ENCODE results near the gene DNAJC10. TPM values are rescaled to one million over a fixed set of nuclear protein-coding genes. Genes with fewer than 3 reads are reported as not detected.

The DNAJC10 gene
- total RNA-seq, 1 donor from 2014 or later: 47.9 TPM

GRCh38 chr2:182784058-182784706, 68.1 kb downstream of the DNAJC10 start:
- intact Hi-C loops (cut with micrococcal nuclease): loop anchor here (1.0 kb wide), 1 partner anchor 196 kb away; no protein-coding TSS in a partner anchor

DNA sequence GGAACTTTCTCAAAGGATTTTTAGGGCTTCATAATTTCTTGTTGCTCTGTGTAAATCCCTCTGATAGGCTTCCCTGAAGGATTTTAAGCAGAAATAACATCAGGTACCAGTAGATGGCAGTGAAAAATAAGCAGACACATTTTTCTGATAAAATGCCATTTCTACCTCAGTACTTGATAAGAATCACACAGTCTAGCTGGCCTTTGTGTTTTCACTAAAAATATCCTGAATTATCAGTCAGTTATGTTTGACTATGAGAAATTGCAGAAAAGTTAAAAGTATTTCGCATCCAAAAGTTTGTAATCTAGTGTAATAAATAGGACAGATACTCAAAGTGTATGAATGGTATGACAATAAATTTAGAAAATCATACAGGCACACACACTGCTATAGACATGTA, 68.7 kb downstream of the DNAJC10 start:
- intact Hi-C loops (cut with micrococcal nuclease): loop anchor here (1.0 kb wide), 1 partner anchor 196 kb away; no protein-coding TSS in a partner anchor

DNA sequence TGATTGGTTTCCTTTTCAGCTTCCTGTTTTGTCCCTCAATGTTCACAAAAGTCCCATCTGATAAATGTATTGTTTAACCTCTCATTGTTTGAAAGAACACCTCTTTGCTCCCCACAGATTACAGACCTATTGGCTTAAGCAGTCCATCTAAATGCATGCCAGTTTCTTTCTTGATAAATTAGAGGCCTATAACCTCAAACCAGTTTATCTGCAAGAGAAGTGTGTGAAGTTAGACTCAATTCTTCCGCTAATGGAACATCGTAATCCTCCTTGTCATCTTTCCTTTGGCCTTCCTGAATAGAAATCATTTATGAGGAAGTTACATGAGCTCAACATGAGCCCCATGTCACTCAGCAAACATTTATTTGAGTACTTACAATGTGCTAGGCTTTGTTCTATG, 76.4 kb downstream of the DNAJC10 start:
- intact Hi-C loops (cut with micrococcal nuclease): no loop called here

GRCh38 chr2:182798736-182799135, 82.7 kb downstream of the DNAJC10 start:
- intact Hi-C loops (cut with micrococcal nuclease): no loop called here

- intact Hi-C loops (cut with micrococcal nuclease): no loop called here
Observed at GRCh38 chr2:182804128-182804527, 88.1 kb downstream of the DNAJC10 start.

- intact Hi-C loops (cut with micrococcal nuclease): no loop called here
Observed at GRCh38 chr2:182807319-182807718, 91.3 kb downstream of the DNAJC10 start.

GRCh38 chr2:182810087-182810486, 94.0 kb downstream of the DNAJC10 start:
- intact Hi-C loops (cut with micrococcal nuclease): no loop called here

- intact Hi-C loops (cut with micrococcal nuclease): no loop called here
Observed at GRCh38 chr2:182814380-182814779, 98.3 kb downstream of the DNAJC10 start.

- intact Hi-C loops (cut with micrococcal nuclease): no loop called here
Observed at GRCh38 chr2:182814804-182815203, 98.7 kb downstream of the DNAJC10 start.

DNA sequence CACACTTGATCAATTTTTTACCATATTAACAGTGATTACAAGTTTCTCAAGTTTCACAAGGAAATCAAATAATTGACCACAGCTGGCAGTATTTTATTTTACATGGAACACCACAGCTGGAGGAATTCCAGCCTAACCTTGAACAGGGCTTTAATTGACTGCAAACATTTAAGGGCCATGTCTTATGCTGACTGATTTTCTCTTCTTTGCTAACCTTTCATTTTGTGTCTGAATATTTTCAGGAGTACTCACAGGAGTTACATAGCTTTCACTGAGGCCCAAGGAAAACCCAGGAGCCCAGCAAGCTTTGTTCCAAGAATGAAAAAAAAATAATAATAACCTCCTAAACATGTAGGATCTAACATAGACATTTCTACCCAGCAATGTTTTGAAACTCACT, 100.8 kb downstream of the DNAJC10 start:
- intact Hi-C loops (cut with micrococcal nuclease): no loop called here

GRCh38 chr2:182817558-182817957, 101.5 kb downstream of the DNAJC10 start:
- intact Hi-C loops (cut with micrococcal nuclease): no loop called here

- intact Hi-C loops (cut with micrococcal nuclease): no loop called here
Observed at GRCh38 chr2:182818501-182818900, 102.4 kb downstream of the DNAJC10 start.

DNA sequence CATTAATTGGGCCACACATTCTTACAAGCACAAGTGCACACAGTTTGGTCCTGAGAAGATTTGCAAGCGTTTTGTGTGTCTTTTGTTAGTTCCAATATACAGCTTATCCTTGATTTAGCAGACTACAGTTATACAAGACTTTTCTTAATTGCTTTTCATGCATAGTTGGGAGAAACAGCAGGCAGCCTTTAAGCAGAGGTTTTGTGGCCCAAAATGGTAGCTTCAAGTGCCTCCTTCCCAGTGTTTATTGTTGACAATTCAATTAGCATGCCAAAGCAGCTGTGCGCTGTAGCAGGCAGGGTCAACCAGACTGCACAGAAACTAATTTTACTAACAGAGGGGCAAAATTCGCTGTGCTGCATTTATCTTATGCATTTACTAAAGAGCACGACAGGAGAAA, 102.9 kb downstream of the DNAJC10 start:
- intact Hi-C loops (cut with micrococcal nuclease): no loop called here

GRCh38 chr2:182819412-182819811, 103.4 kb downstream of the DNAJC10 start:
- intact Hi-C loops (cut with micrococcal nuclease): no loop called here

DNA sequence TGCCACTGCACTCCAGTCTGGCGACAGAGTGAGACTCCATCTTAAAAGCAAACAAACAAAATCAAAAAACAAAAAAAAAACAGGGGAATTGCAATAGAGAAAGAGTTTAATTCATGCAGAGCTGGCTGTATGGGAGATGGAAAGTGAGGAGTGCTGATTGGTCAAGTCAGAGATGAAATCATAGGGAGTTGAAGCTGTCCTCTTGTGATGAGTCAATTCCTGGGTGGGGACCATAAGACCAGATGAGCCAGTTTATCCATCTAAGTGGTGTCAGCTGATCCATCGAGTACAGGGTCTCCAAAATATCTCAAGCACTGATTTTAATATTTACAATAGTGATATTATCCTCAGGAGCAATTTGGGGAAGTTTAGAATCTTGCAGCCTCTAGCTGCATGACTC, 105.1 kb downstream of the DNAJC10 start:
- intact Hi-C loops (cut with micrococcal nuclease): no loop called here

- intact Hi-C loops (cut with micrococcal nuclease): no loop called here
Observed at GRCh38 chr2:182822733-182823132, 106.7 kb downstream of the DNAJC10 start.

GRCh38 chr2:182824056-182824766, 108.2 kb downstream of the DNAJC10 start:
- intact Hi-C loops (cut with micrococcal nuclease): no loop called here

DNA sequence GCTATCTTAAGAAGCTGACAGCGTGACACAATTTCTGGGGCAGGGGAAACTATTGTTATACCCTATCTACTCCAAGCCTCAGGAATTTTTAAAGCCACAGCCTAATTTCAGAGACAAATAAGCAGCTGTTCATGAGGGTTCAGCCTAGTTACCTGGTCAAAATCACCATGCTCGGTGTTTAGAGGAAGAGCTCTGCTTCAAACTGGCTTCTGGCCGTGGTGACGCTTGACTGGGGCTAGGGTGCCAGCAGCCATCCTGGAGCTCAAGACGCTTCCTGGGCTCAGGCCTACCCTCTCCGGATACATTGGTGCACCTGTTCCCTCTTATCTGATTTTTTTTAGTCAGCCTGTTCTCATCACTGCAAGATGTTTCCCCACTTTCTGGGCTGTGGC, 108.7 kb downstream of the DNAJC10 start:
- intact Hi-C loops (cut with micrococcal nuclease): no loop called here

- intact Hi-C loops (cut with micrococcal nuclease): no loop called here
Observed at GRCh38 chr2:182826064-182826463, 110.0 kb downstream of the DNAJC10 start.

GRCh38 chr2:182826496-182826895, 110.4 kb downstream of the DNAJC10 start:
- intact Hi-C loops (cut with micrococcal nuclease): no loop called here

DNA sequence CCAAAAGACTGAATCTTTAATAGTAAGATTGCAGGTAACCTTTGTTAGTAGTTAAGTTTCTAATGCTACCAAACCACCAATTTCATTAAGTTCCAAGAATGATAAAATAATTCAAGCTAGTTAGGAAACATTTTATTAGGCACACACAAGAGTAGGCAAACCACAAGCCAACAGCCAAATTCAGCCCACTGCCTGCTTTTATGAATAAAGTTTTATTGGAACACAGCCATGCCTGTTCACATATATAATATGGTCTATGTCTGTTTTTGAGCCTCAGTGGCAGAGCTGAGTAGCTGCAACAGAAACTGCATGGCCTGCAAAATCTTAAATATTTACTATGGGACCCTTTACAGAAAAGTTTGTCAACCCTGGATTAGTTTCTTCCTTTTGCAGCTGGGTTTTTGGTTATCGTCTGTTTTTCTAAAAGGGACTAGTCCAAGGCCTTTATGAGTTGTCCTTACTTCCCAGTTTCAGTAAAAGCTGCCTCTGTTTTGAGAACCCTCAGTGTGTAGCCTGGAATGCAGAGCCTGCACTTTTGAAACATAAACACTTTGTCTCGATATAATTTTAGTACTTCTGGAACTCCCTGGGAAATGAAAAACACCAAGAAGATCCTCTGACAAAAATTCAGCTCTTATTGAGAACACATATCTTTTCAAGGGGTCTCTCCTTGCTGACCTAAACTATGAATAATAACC, 111.3 kb downstream of the DNAJC10 start:
- intact Hi-C loops (cut with micrococcal nuclease): no loop called here

- intact Hi-C loops (cut with micrococcal nuclease): no loop called here
Observed at GRCh38 chr2:182831101-182831500, 115.0 kb downstream of the DNAJC10 start.
